Epithelial cell of esophagus (primary cell): ENCODE data around the gene CLASP2.
A peak's percentile ranks its signal among the peaks of the same experiment; 100 is the strongest.

Experiments
- DNase-seq: peaks from one replicate; pipeline ENCODE4 v3.0.0; 2010; ENCODE audit warnings: low read depth
- H3K4me3 ChIP-seq: 2 replicates; pipeline ENCODE4 v1.5.1; 2011; ENCODE audit warnings: mild to moderate bottlenecking, low read length, control low read depth
- TF ChIP-seq, protein P1 (sequence below): IDR thresholded peaks from 2 replicates; pipeline ENCODE4 v1.5.1; 2011; ENCODE audit warnings: low read depth, mild to moderate bottlenecking, low read length, control low read depth, inconsistent platforms; ENCODE audit not compliant: insufficient read depth; ENCODE audit errors: missing control alignments

The CLASP2 gene

DNA sequence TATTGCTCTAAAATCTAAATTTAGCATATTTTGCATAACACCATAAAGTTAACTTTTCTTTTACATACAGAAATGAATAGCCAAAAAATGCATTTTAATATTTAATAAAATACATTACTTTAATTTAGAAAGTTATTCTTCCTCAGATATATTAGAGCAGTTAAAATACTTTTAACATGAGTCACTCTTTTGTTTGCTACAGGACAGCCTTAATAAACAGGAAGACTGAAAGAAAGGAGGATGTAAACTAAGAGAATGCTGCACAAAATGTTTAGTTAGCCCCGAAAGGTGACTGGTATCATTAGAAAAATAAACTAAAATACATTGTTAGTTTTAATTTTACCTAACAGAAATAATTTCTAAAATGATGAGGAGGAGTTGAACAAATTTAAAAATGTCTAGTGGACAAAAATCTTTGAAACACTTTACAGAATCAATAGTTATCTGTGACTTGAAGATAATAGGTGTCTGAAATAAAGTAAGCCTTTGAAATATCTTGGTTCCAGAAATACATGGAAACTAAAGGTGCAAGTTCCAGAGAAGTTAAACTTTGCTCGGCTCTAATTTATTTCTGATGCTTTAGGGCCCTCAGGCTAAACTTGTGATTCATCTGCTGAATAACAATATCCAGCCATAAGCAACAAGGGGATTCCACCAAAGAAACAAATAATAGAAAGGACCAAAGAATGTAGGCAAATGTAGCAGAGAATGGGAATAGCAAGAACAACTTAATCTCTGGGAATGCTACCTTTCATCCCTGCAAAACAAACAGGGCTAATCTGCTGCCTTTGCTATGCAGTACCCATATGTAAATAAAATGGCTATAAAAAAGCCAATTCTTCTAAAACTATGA is 139.5 kb downstream of the CLASP2 start:
- TF ChIP-seq, protein P1, sequence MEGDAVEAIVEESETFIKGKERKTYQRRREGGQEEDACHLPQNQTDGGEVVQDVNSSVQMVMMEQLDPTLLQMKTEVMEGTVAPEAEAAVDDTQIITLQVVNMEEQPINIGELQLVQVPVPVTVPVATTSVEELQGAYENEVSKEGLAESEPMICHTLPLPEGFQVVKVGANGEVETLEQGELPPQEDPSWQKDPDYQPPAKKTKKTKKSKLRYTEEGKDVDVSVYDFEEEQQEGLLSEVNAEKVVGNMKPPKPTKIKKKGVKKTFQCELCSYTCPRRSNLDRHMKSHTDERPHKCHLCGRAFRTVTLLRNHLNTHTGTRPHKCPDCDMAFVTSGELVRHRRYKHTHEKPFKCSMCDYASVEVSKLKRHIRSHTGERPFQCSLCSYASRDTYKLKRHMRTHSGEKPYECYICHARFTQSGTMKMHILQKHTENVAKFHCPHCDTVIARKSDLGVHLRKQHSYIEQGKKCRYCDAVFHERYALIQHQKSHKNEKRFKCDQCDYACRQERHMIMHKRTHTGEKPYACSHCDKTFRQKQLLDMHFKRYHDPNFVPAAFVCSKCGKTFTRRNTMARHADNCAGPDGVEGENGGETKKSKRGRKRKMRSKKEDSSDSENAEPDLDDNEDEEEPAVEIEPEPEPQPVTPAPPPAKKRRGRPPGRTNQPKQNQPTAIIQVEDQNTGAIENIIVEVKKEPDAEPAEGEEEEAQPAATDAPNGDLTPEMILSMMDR, result no peak
- peak; percentile 84 for DNase-seq
- no peak overlapping the region for H3K4me3 ChIP-seq

DNA sequence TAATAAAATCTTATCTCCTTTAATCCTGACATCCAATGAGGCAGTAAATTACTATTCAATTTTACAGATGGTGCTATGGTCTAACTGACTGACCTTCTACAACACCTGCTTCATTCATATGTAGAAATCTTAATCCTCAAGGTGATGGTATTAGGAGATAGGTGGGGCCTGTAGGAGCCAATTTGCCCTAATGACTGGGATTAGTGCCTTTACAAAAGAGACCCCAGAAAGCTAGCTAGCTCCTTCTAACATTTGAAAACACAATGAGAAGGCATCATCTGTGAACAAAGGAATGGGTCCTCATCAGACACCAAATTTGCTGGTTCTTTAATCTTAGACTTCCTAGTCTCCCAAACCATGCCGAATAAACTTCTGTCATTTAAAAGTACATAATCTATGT is 140.5 kb downstream of the CLASP2 start:
- no peak for DNase-seq
- TF ChIP-seq, protein P1, result no peak
- no peak overlapping the region for H3K4me3 ChIP-seq

DNA sequence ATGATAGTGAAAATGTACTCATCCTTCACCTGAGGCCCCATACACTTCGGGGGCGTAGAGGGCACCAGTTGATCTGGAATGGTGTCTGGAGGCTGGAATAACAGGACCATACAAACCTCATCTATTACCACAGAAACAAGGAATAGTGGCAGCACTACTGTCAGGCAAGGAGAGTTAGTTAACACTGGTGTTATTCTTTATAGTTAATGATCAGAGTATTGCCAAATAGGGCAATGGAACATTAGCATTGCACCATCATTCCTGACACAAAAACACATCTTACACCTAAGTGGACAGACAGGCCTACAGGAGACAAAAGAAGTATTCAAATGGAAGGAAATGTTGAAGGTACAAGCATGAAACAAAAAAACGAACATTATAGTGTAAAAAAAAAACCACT is 140.9 kb downstream of the CLASP2 start:
- DNase-seq, result no peak
- no peak overlapping the region for H3K4me3 ChIP-seq
- TF ChIP-seq, protein P1, result no peak

DNA sequence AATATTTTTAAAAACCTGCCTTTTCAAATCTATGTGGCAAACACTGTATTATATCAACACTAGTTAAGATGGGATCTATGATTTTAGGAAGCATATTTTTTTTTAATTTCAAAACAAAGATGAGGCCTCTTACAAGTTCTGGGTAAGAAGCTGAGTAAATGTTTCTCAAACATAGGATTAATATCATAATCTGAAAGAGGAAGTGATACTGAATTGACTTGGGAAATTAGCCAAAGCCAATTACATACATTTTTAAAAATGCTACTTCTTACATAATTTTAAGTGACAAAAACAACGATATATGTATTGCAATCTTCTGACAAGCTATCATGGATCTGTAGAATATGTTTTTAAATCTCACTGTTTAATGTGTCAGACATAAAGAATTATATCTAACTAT is 142.7 kb downstream of the CLASP2 start:
- TF ChIP-seq, protein P1, result no peak
- no peak for DNase-seq
- no peak overlapping the region for H3K4me3 ChIP-seq

DNA sequence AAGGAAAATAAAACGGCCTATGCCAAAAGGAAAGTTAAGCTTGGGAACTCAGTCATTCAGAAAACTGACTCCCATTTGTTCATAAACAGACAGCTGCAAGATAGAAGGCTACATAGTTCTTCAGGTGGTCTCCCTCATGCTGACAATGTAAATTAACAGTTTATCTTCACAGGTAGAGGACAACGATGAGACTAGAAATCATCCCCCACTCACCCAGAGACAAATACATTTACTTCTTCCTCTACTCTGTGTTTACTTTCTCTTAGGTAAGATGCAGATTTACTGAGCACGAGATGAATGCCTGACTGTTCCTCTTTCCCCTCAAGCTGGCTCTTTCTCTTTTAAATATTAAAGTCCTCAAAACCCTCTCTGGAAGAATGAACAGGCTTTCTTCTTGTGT is 160.2 kb downstream of the CLASP2 start:
- TF ChIP-seq, protein P1, result no peak
- no peak overlapping the region for H3K4me3 ChIP-seq
- no peak for DNase-seq

DNA sequence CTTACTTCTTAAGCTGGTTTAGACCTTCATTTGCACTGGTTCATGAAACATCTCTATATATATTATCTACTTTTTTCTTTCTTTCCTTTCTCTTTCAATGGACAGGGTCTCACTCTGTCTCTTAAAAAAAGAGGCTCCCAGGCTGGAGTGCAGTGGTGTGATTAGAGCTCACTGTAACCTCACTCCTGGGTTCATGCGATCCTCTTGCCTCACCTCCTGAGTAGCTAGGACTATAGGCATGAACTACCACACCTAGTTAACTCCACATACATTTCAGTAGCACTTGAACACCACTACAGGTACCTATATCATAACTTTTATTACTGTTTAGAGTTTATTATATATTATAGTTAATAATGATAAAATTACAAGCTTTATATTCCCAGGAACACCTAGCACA is 160.8 kb downstream of the CLASP2 start:
- no peak overlapping the region for H3K4me3 ChIP-seq
- TF ChIP-seq, protein P1, result no peak
- DNase-seq, result no peak

DNA sequence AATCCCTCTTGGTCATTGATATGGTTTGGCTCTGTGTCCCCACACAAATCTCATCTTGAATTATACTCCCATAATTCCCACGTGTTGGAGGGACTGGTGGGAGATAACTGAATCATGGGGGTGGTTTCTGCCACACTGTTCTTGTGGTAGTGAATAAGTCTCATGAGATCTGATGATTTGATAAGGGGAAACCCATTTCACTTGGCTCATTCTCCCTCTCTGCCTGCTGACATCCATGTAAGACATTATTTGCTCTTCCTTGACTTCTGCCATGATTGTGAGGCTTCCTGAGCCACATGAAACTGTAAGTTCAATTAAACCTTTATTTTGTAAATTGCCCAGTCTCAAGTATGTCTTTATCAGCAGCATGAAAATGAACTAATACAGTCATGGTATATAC is 171.0 kb downstream of the CLASP2 start:
- DNase-seq, result no peak
- TF ChIP-seq, protein P1, result no peak
- no peak overlapping the region for H3K4me3 ChIP-seq
